T-cell (primary cell): Measurements from ENCODE around the gene RGS7. TPM values are rescaled to one million over a fixed set of nuclear protein-coding genes. Genes with fewer than 3 reads are reported as not detected.

ENCODE experiments used
- total RNA-seq, 35 experiments: library from RNA in 6 of 35; stranded (reverse) in 6 of 35; fragments of 120-200 nt in 1 of 35; gene quantifications; one replicate each; pipeline versions ENCODE4 v1.2.1 to v1.2.4 and lab custom pipeline; 2013 to 2026

The RGS7 gene
- total RNA-seq, 5 donors from 2014 or later (not counting 1 experiment from before 2014, with no cell fraction given), result not detected

Other genes starting within 250 kb of the RGS7 start
- 10 to 100 TPM; 14.6 to 32.7 (median 28.2) TPM for gene FH, start 162.6 kb upstream of the RGS7 start, total RNA-seq
- 1 to 10 TPM in 2 of 5 donors, under 1 TPM in 3; 0.32 to 2.0 (median 0.89) TPM for gene KMO, start 175.2 kb upstream of the RGS7 start, total RNA-seq